HG03575 (cell line): ENCODE results near the gene CHST13.

Experiments
- ATAC-seq: cut with Tn5 transposase; IDR thresholded peaks from one replicate; pipeline ENCODE4 v1.9.1; 2021; ENCODE audit not compliant: unreplicated experiment, insufficient number of reproducible peaks, low FRiP score; ENCODE audit errors: extremely low read depth

Gene CHST13

GRCh38 chr3:126502656-126503055 lies 21.3 kb upstream of the CHST13 start:
- no peak for ATAC-seq

- ATAC-seq, result no peak
Observed at GRCh38 chr3:126503701-126504100, 20.3 kb upstream of the CHST13 start.

GRCh38 chr3:126507886-126508285 lies 16.1 kb upstream of the CHST13 start:
- no peak for ATAC-seq

GRCh38 chr3:126508564-126508964 lies 15.4 kb upstream of the CHST13 start:
- no peak for ATAC-seq

GRCh38 chr3:126509597-126510307 lies 14.2 kb upstream of the CHST13 start:
- ATAC-seq, result no peak

GRCh38 chr3:126510308-126510910 lies 13.5 kb upstream of the CHST13 start:
- ATAC-seq, result no peak

GRCh38 chr3:126511291-126511690 lies 12.7 kb upstream of the CHST13 start:
- no peak for ATAC-seq

GRCh38 chr3:126512026-126512425 lies 11.9 kb upstream of the CHST13 start:
- ATAC-seq, result no peak

GRCh38 chr3:126512916-126513650 lies 10.9 kb upstream of the CHST13 start:
- no peak for ATAC-seq

GRCh38 chr3:126514161-126514560 lies 9.8 kb upstream of the CHST13 start:
- ATAC-seq, result no peak

GRCh38 chr3:126515066-126515706 lies 8.8 kb upstream of the CHST13 start:
- ATAC-seq, result no peak

- ATAC-seq, result no peak
Observed at GRCh38 chr3:126516152-126516935, 7.6 kb upstream of the CHST13 start.

- no peak for ATAC-seq
Observed at GRCh38 chr3:126516936-126517290, 7.0 kb upstream of the CHST13 start.

GRCh38 chr3:126517291-126517951 lies 6.5 kb upstream of the CHST13 start, which contains the start of gene UROC1:
TSS of gene UROC1 (minus strand) at chr3:126517773. CDS start at chr3:126517719, 54 bp downstream.
- no peak for ATAC-seq

GRCh38 chr3:126517986-126518778 lies 5.8 kb upstream of the CHST13 start:
- ATAC-seq, result no peak

- ATAC-seq, result no peak
Observed at GRCh38 chr3:126518779-126519177, 5.2 kb upstream of the CHST13 start.

- no peak for ATAC-seq
Observed at GRCh38 chr3:126519506-126520455, 4.2 kb upstream of the CHST13 start.
